UCSD-AML1 (cell line): Measurements from ENCODE around the gene ATG16L2.
"Not testable (repeated sequence)": the region's sequence is repeated elsewhere in the genome, so short reads cannot be mapped to it uniquely, and the experiment has no call there.

Source experiments
- DNase-seq: peaks from one replicate; lab custom pipeline; 2025; ENCODE audit not compliant: unreplicated experiment; lab: John Stamatoyannopoulos, UW

ATG16L2 gene

GRCh38 chr11:72840780-72841179 is 26.6 kb downstream of the ATG16L2 start:
- no peak for DNase-seq

- no peak for DNase-seq
Measured at GRCh38 chr11:72841397-72841796, 27.2 kb downstream of the ATG16L2 start.

- DNase-seq = no peak
Measured at GRCh38 chr11:72842126-72842525, 27.9 kb downstream of the ATG16L2 start.

- DNase-seq = no peak
Measured at GRCh38 chr11:72842653-72843330, 28.6 kb downstream of the ATG16L2 start.

GRCh38 chr11:72844356-72844755 is 30.1 kb downstream of the ATG16L2 start:
- no peak for DNase-seq

GRCh38 chr11:72848846-72849466 is 34.7 kb downstream of the ATG16L2 start:
- no peak for DNase-seq

GRCh38 chr11:72850832-72851231 is 36.6 kb downstream of the ATG16L2 start:
- no peak for DNase-seq

- DNase-seq = no peak
Measured at GRCh38 chr11:72851726-72852125, 37.5 kb downstream of the ATG16L2 start.

- no peak for DNase-seq
Measured at GRCh38 chr11:72856065-72856464, 41.9 kb downstream of the ATG16L2 start.

- no peak for DNase-seq
Measured at GRCh38 chr11:72856551-72857345, 42.5 kb downstream of the ATG16L2 start.

GRCh38 chr11:72858267-72858666 is 44.1 kb downstream of the ATG16L2 start:
- DNase-seq = not testable (repeated sequence)

GRCh38 chr11:72859126-72859525 is 44.9 kb downstream of the ATG16L2 start:
- DNase-seq = no peak

- DNase-seq = no peak
Measured at GRCh38 chr11:72860010-72860409, 45.8 kb downstream of the ATG16L2 start.

GRCh38 chr11:72860592-72860991 is 46.4 kb downstream of the ATG16L2 start:
- no peak for DNase-seq

GRCh38 chr11:72863091-72863490 is 48.9 kb downstream of the ATG16L2 start:
- no peak for DNase-seq

- no peak for DNase-seq
Measured at GRCh38 chr11:72863916-72864315, 49.7 kb downstream of the ATG16L2 start.

GRCh38 chr11:72864702-72865655 is 50.8 kb downstream of the ATG16L2 start:
- no peak for DNase-seq

GRCh38 chr11:72867970-72868369 is 53.8 kb downstream of the ATG16L2 start:
- DNase-seq = no peak

- DNase-seq = no peak
Measured at GRCh38 chr11:72869831-72870230, 55.6 kb downstream of the ATG16L2 start.

GRCh38 chr11:72871119-72871518 is 56.9 kb downstream of the ATG16L2 start:
- DNase-seq = no peak

GRCh38 chr11:72872012-72872411 is 57.8 kb downstream of the ATG16L2 start:
- DNase-seq = no peak
